ENCODE data around the gene DNAJC24. TPM values are rescaled to one million over a fixed set of nuclear protein-coding genes. Genes with fewer than 3 reads are reported as not detected.

The DNAJC24 gene
- total RNA-seq, 1 donor from 2014 or later = 14.1 TPM

GRCh38 chr11:31424652-31425051, 55.0 kb downstream of the DNAJC24 start:
- Histone ChIP-seq H3K4me1 (no peaks in the 10 kb centered on the region), H3K9me3 (no peaks in the 10 kb centered on the region), H3K4me3 (no peak overlapping the region), H3K36me3 (peaks cover 6% of the 10 kb centered on the region), H3K27ac (no peak overlapping the region), H3K27me3 (no peaks in the 10 kb centered on the region)
- DNase-seq (no peak), ATAC-seq (no peak)
- no peak for TF ChIP-seq CTCF (IDR thresholded peaks at IDR 0.05)
- intact Hi-C loops (cut with DNase I) = no loop called here

GRCh38 chr11:31433851-31434250, 64.2 kb downstream of the DNAJC24 start:
- H3K36me3 ChIP-seq = peaks cover 16% of the 10 kb centered on the region
- H3K4me3 ChIP-seq = no peak overlapping the region
- H3K9me3 ChIP-seq = no peaks in the 10 kb centered on the region
- intact Hi-C loops (cut with DNase I) = no loop called here
- no peaks in the 10 kb centered on the region for H3K4me1 ChIP-seq
- no peak for DNase-seq
- TF ChIP-seq CTCF (IDR thresholded peaks at IDR 0.05) = no peak
- H3K27me3 ChIP-seq = no peaks in the 10 kb centered on the region
- no peak overlapping the region for H3K27ac ChIP-seq
- no peak for ATAC-seq

- Histone ChIP-seq H3K9me3 (no peaks in the 10 kb centered on the region), H3K27me3 (no peaks in the 10 kb centered on the region), H3K4me1 (no peaks in the 10 kb centered on the region), H3K27ac (no peak overlapping the region), H3K36me3 (no peaks in the 10 kb centered on the region), H3K4me3 (no peak overlapping the region)
- ATAC-seq (no peak), DNase-seq (no peak)
- no peak for TF ChIP-seq CTCF (IDR thresholded peaks at IDR 0.05)
- intact Hi-C loops (cut with DNase I) = no loop called here
Measured at GRCh38 chr11:31437742-31438435, 68.2 kb downstream of the DNAJC24 start.

- intact Hi-C loops (cut with DNase I) = no loop called here
- DNase-seq = no peak
- no peaks in the 10 kb centered on the region for H3K9me3 ChIP-seq
Measured at GRCh38 chr11:31441296-31441695, 71.6 kb downstream of the DNAJC24 start.

GRCh38 chr11:31442086-31442485, 72.4 kb downstream of the DNAJC24 start:
- intact Hi-C loops (cut with DNase I) = no loop called here
- H3K4me1 ChIP-seq = no peaks in the 10 kb centered on the region
- no peaks in the 10 kb centered on the region for H3K9me3 ChIP-seq
- no peak for TF ChIP-seq CTCF (IDR thresholded peaks at IDR 0.05)
- H3K27me3 ChIP-seq = no peaks in the 10 kb centered on the region
- DNase-seq = no peak
- H3K4me3 ChIP-seq = no peak overlapping the region
- no peak for ATAC-seq
- H3K36me3 ChIP-seq = no peaks in the 10 kb centered on the region
- H3K27ac ChIP-seq = no peak overlapping the region

More at GRCh38 chr11:31441296-31441695, 71.6 kb downstream of the DNAJC24 start:
- H3K4me3 ChIP-seq = no peak overlapping the region
- no peak overlapping the region for H3K27ac ChIP-seq
- H3K27me3 ChIP-seq = no peaks in the 10 kb centered on the region
- TF ChIP-seq CTCF (IDR thresholded peaks at IDR 0.05) = no peak
- no peak for ATAC-seq
- no peaks in the 10 kb centered on the region for H3K4me1 ChIP-seq
- no peaks in the 10 kb centered on the region for H3K36me3 ChIP-seq

GRCh38 chr11:31443802-31444201, 74.1 kb downstream of the DNAJC24 start:
- Histone ChIP-seq H3K36me3 (peaks cover 7% of the 10 kb centered on the region), H3K27me3 (no peaks in the 10 kb centered on the region), H3K4me3 (no peak overlapping the region), H3K9me3 (no peaks in the 10 kb centered on the region), H3K27ac (no peak overlapping the region), H3K4me1 (no peaks in the 10 kb centered on the region)
- intact Hi-C loops (cut with DNase I) = no loop called here
- DNase-seq = no peak
- ATAC-seq = no peak
- TF ChIP-seq CTCF (IDR thresholded peaks at IDR 0.05) = no peak

Data from upper lobe of right lung (tissue), 1 donor.